ENCODE data around the gene NTRK1. TPM values are rescaled to one million over a fixed set of nuclear protein-coding genes. Genes with fewer than 3 reads are reported as not detected.

NTRK1 gene
- total and polyA plus RNA-seq, 2 of the 4 experiments (the other 2 are of a cell fraction): not detected

- ChIA-PET CTCF (interaction anchor here (0.6 kb wide), 1 partner anchor 46 kb away, joined by 3 read pairs; no protein-coding TSS in a partner anchor), POLR2A (ENCODE audit: unreplicated experiment) (no interaction called here)
- Histone ChIP-seq H4K5ac (ENCODE audit: low read depth, low read length) (no peak overlapping the region), H3K4me1 (ENCODE audit: control insufficient read depth, insufficient read depth, low read length) (no peaks in the 10 kb centered on the region; the same call in 1 of the 2 replicates), H2AK5ac (ENCODE audit: low read depth, low read length) (no peak overlapping the region), H3K9me1 (ENCODE audit: insufficient read depth, low read length) (no peaks in the 10 kb centered on the region), H4K91ac (ENCODE audit: insufficient read depth, low read depth, low read length) (no peak overlapping the region), H4K8ac (ENCODE audit: low read depth in 2 of 2, low read length in 2 of 2) (no peak overlapping the region), H3K79me1 (ENCODE audit: low read depth in 1 of 2, low read length in 2 of 2) (no peaks in the 10 kb centered on the region), H4K20me1 (ENCODE audit: insufficient read depth, low read length) (no peaks in the 10 kb centered on the region; the same call in 1 of the 2 replicates), H2AFZ (replicated peaks; ENCODE audit: low read length, poor library complexity) (no peak overlapping the region), H3K4me3 (ENCODE audit: insufficient read depth, low read depth, low read length) (no peak overlapping the region), H3K27me3 (ENCODE audit: control insufficient read depth, insufficient read depth, low read length) (peaks cover 87% of the 10 kb centered on the region), H3K27ac (ENCODE audit: insufficient read depth, low read length) (no peak overlapping the region), H3K9me3 (ENCODE audit: control insufficient read depth, insufficient read depth, low read length) (no peaks in the 10 kb centered on the region; the same call in 1 of the 2 replicates), H3K23ac (ENCODE audit: low read depth, low read length) (no peak overlapping the region), H2AK9ac (replicated peaks; ENCODE audit: low read depth, low read length, poor library complexity) (no peak overlapping the region), H2BK15ac (ENCODE audit: low read depth, low read length) (no peak overlapping the region), H2BK5ac (ENCODE audit: low read depth, low read length, poor library complexity, severe bottlenecking) (no peak overlapping the region), H3K56ac (ENCODE audit: extremely low read depth, insufficient read depth, low read length) (no peak overlapping the region), H3K4me2 (ENCODE audit: low read depth, low read length) (no peak overlapping the region), H3K36me3 (ENCODE audit: control insufficient read depth, insufficient read depth, low read length) (no peaks in the 10 kb centered on the region), H2BK20ac (ENCODE audit: low read depth, low read length) (no peak overlapping the region), H2BK120ac (ENCODE audit: low read depth, low read length) (no peak overlapping the region), H3K14ac (replicated peaks; ENCODE audit: low read depth, low read length) (no peak overlapping the region), H3K4ac (ENCODE audit: low read depth, low read length) (no peak overlapping the region), H3K18ac (ENCODE audit: low read depth, low read length) (no peak overlapping the region), H3K9ac (ENCODE audit: low read depth, low read length) (no peak overlapping the region)
- ATAC-seq (ENCODE audit: low read depth): no peak
- DNase-seq: no peak
- WGBS, 2 experiments (ENCODE audit: extremely low coverage in 2 of 2, insufficient read length in 1 of 2): 70% methylated on average over 3 of the region's 5 CpGs; no CpG with 5 or more reads in 1 of the 2 experiments
- no TSS peak for BruUV-seq (replicated peaks)
- TF ChIP-seq RAD21 (IDR thresholded peaks at IDR 0.05; ENCODE audit: low read length): no peak
- TF ChIP-seq MXI1 (IDR thresholded peaks at IDR 0.05; ENCODE audit: borderline replicate concordance, low read depth, low read length): no peak
- TF ChIP-seq SMC3 (IDR thresholded peaks at IDR 0.05; ENCODE audit: low read depth, low read length): no peak
- no peak for TF ChIP-seq CTCF (conservative IDR thresholded peaks at IDR 0.05; ENCODE audit: low read depth, low read length)
- no peak for TF ChIP-seq NFE2L2 (IDR thresholded peaks at IDR 0.05; ENCODE audit: low read depth, low read length)
- TF ChIP-seq USF2 (IDR thresholded peaks at IDR 0.05; ENCODE audit: low read depth, low read length): no peak
- TF ChIP-seq CHD1 (IDR thresholded peaks at IDR 0.05; ENCODE audit: low read depth, low read length): no peak
- TF ChIP-seq RCOR1 (IDR thresholded peaks at IDR 0.05; ENCODE audit: insufficient replicate concordance, low read length): no peak
- no peak for TF ChIP-seq POLR2A (IDR thresholded peaks at IDR 0.05; ENCODE audit: low read depth, low read length)
- no peak for TF ChIP-seq FOS (IDR thresholded peaks at IDR 0.05; ENCODE audit: low read depth, low read length)
- TF ChIP-seq MAFK (IDR thresholded peaks at IDR 0.05; ENCODE audit: low read depth, low read length): no peak
- no peak for TF ChIP-seq CEBPB (IDR thresholded peaks at IDR 0.05; ENCODE audit: low read depth, low read length)
- no peak for TF ChIP-seq BHLHE40 (IDR thresholded peaks at IDR 0.05; ENCODE audit: low read depth, low read length)
- dilution Hi-C loops (cut with HindIII; ENCODE audit: low sequenced_read_pairs, unreplicated experiment): no loop called here
- in situ Hi-C loops (cut with MboI; ENCODE audit: low sequenced_read_pairs): no loop called here
- intact Hi-C loops (cut with micrococcal nuclease): no loop called here
Measured at GRCh38 chr1:156846643-156847042, 14.0 kb upstream of the NTRK1 start.
